Medulla oblongata (tissue), 1 donor: ENCODE measurements around the gene CYP26B1.

Source experiments
- DNase-seq: peaks from one replicate; pipeline ENCODE4 v3.0.0-alpha.2; 2015; ENCODE audit errors: extremely low spot score

CYP26B1 gene

DNA sequence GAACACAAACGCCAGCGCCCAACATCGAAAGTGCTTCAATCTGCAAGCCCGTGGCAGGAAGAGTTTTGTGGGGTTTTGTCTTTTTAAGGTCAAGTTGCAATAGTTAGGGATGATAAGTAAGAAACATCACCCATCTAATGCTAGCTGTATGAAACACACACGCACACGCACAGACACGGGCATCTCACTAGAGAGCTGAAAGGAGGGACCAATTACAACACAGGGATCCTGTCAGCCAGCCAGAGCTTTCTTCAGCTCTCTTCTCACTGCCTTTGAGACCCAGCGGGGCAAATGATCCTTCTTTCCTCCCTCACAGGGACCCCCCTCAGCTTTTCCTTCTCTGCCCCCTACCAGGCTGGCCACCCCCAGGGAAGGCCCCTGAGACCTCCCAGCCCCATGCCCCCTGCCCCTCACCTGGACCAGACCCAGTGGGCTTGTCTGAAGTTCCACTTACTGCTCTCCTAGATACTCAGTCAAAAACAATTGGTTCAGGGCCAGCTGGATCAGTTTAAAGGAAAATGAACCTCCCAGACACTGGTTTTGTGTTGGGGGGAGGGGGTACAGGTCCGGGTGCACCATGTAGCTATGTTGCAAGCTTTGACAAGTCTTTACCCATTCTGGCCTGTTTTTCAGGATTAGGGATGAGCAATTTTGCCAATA lies 17.9 kb downstream of the CYP26B1 start:
- no peak for DNase-seq

- no peak for DNase-seq
These were observed 18.8 kb downstream of the CYP26B1 start for GRCh38 chr2:72128843-72129227.

GRCh38 chr2:72128059-72128842 lies 19.4 kb downstream of the CYP26B1 start:
- DNase-seq: no peak

- no peak for DNase-seq
These were observed 20.1 kb downstream of the CYP26B1 start for GRCh38 chr2:72127401-72128058.

DNA sequence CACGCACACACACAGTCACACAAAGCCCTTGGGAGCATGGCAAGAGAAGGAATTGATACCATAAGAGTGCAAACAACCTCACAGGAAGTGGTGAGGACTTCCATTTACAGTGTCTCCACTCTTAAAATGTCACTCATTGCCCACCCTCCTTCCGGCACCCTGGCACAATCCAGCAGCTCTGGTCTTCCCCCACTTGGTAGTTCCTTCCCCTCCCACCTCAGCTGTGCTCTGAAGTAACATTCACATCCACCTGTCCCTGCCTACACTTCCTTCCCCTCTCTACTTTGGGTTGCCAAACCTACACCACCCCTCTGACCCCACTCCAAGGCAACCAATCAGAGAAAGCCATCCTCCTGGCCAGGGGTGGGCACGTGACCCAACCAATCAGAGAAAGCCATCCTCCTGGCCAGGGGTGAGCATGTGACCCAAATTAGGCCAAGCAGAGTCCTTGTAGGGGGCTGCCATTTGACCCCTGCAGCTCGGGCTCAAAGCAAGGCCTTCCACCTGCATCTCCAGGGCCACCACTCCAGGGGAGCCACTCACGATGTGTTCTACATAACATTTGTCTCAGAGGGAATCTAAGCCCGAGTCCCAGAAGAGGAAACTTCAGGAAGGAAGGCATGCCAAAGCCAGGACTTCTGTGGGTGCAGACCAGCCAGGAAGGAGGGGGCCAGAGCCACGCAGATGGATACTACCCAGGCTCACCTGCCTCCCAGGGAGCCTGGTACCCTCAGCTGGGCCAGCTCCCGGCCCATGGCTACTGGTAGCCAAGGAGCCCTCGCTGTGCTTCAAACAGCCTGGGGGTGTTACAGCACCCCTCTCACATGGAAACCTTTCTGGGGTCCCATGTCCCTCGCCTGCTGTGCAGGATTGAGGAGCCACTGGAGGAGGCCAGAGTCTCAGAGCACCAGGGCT lies 21.2 kb downstream of the CYP26B1 start:
- DNase-seq: no peak

DNA sequence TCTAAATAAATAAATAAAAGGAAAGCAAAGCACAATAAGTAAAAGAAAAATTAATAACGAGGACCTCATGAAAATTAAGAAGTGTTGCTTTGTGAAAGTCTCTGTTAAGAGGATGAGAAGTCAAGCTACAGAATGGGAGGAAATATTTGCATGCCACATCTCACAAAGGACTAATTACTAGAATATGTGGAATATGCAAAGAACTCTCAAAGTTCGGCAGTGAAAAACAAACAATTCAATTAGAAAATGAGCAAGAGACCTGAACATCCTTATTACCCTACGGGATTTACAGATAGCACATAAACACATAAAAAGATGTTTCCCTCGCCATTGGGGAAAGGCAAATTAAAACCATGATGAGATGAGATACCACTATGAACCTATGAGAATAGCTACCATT lies 23.3 kb downstream of the CYP26B1 start:
- DNase-seq: no peak

DNA sequence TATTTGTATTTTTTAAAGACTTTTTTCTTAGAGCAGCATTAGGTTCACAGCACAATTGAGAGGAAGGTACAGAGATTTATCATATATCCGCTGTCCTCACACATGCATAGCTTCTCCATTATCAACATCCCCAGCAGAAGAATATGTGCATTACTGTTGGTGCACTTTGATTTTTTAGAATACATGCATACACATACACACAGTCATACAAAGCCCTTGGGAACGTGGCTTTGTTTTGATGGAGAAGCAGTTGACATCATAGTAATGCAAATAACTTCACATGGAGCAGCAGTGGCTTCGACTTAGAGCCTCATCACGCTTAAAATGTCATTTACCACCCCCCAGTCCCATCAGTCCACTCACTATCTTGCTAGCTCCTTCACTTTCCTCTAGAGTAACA lies 26.5 kb downstream of the CYP26B1 start:
- DNase-seq: no peak

- DNase-seq: no peak
These were observed 28.7 kb downstream of the CYP26B1 start for GRCh38 chr2:72118951-72119350.

DNA sequence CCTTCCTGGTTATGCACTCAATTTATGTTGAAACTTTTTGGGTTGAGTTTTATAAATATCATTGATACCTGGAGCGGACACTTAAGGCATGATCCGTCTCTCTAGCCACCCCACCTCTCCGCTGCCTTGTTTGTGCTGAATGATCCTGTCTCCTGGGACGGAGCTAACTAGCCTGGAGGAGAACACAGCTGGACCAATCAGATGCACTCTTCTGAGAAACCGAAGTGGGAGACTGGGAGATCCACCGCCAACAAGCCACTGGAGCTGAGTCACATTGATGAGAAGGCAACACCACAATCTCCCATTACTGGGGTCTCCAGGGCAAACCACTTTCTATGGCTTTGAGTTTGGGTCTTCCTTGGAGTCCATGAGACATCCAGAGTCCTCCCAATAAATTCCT lies 29.3 kb downstream of the CYP26B1 start:
- no peak for DNase-seq

DNA sequence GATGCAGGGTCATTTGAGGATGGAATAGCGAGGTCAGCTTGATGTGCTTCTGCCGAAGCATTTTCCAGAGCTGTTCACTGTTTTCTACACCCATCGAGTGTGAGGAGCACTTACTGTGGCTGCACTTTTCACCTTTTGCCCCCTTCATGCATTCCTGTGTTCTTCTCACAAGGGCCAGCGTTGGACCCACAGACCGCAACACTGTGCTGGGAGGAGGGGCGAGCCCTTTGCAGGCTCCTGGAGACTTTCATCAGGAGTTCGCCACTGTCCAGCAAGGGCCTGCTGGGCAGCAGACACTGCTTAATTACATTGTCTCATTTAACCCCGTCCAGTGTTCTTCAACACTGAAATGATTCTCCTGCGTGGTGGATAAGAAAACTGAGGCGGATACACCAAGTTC lies 29.9 kb downstream of the CYP26B1 start:
- no peak for DNase-seq

GRCh38 chr2:72117029-72117428 lies 30.6 kb downstream of the CYP26B1 start:
- DNase-seq: no peak

GRCh38 chr2:72116081-72116533 lies 31.6 kb downstream of the CYP26B1 start:
- DNase-seq: no peak

DNA sequence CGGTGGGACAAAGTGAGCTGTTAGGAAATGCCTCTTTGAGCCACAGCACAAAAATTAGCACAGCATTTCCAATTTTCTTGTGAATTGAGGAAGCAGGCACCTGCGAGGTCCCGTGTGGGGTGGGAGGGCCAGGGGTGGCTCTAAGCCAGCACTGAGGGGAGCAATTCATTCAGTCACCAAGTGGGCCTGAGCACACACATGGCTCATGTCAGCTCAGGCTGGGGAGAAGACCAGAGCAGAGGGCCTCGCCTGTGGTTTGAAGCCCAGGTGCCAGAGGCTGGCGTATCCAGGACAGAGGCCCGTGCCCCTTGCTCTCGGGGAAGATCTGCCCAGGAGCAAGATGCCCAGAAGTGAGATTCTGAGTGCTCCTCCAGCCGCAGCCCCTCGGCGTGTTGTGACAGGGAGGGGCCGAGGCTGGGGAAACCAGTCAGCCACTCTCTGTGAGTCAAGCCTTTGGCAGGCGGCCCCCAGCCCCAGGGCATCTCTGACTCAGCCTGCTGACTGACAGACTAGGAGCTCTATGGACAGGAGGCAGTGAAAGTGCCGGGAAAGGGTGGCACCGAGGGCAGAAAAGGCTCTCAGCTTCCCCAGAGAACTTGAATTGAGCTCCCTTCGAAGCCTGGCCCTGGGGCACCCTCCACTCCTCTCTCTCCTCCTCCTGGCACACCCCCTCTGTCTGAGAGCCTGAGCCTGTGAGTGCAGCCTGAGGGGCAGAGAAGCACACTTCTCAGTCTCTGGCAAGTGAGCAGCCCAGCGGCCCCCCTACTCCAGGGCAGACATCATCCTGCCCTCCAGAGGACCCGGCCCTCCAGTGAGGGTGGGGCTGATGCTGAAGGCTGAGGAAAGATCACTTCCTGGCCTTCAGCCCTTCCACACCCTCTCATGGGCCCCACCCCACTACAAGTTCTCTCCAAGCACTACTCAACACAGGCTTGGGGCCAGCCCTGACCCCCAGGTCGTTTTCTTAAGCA lies 32.3 kb downstream of the CYP26B1 start:
- DNase-seq: no peak

DNA sequence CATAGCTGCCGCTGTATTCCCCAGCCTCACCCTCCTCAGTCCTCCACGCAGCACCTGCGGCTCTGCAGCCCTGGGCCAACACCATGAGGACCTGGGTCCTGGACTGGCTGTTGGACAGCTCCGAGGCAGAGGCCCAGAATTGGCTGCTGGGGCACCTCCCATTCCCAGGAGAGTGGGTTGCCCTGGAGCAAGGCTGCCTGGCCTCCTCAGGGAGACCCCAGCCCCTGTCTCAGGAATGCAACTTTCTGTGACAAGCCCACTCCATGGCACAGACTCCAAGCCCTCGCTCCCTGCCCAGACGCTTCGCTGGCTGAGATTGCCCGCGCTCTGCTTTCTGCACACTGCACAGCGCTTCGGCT lies 33.0 kb downstream of the CYP26B1 start:
- no peak for DNase-seq

- DNase-seq: no peak
These were observed 33.6 kb downstream of the CYP26B1 start for GRCh38 chr2:72113847-72114692.

DNA sequence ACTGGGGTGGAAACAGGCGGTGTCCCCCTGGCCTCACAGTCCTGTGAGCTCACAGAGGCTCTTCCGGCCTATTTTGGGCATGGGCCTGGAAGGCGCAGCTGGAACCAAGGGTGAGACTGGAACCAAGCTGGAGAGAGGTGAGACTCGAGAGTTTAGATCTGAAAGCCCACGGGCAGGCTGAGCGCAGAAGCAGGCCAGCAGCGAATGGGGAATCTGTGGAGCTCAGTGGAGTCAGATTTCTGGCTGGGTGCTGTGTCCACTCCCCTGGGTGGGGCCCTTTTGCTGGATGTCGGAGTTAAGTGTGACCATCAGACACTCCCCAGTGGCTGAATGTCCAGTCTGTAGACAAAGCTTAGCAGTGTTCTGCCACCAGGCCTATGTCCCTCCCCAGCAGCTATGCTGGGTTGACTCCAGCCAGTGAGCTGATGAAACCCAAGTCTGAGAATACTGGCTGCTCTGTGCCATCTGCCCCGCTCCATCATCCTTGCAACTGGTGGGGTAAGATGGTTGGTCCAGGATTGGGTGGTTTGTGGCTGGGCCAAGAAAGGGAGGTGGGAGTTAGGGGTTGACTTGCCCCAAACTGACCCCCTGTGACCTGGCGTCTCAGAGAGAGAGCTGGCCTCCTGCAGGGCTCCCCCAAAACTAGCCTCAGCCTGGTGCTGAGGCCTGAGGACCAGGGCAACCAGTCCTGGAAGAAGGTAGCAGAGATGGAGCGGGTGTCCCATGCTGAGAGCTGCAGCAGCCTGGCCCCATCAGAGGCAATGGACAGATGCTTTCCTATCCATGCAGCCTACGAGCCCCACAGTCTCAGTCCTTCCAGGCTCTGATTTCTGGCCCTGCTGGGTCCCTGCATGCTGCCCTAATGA lies 34.4 kb downstream of the CYP26B1 start:
- DNase-seq: peak; percentile 59

DNA sequence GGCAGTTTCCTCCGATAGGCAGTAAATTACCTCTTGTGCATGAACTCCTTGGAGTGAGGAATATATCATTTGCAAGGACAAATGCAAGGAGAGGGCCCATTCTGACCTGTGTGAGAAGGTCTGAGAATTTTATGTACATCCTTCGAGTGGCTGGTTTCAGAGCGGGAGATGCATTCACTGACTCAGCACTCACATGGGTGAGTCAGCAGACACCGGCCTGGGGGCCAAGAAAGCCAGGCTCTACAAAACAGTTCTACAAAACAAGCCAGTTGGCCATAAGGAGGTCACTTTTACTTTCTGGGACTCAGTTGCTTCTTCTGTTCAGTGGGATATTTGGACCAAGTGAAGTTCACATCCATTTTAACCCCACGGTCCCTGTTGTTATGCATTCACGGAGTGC lies 35.3 kb downstream of the CYP26B1 start:
- DNase-seq: no peak

DNA sequence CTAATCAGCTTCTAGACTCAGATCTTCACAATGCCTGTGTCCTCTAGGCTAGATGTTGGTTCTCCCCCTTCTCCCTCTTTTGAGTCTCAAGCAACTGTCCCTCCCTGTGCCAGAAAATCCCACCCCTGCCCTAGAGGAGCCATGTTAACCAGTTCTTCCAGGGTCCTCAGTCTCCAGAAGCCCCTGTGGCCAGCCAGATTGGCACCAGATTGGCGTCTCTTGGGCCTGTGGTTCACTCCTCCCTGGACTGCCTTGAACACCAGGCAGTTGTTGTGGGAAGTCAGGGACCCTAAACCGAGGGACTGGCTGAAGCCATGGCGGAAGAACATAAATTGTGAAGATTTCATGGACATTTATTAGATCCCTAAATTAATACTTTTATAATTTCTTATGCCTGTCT lies 36.6 kb downstream of the CYP26B1 start:
- no peak for DNase-seq

DNA sequence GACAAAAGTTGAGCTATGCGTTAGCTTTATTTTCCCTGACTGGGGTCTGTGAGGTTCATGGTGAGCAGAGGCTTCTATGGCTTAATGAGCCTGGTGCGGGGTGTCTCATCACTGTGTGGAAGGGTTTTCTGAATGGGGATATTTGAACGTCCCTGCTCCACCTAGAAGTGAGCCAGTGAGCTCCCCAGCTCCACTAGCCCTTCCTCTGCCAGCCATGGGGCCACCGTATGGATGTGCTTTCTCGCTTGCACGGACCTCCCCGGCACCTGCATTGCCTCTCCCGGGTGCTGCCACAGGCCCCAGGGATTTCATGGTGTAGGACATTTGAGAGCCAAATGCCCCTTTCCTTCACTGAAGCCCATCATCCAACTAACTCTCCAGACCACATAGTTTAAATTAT lies 37.8 kb downstream of the CYP26B1 start:
- DNase-seq: no peak
